Loucy (cell line): ENCODE results near the gene SFMBT2.

Experiments used
- EZH2phosphoT487 ChIP-seq: fragments of 200-600 bp; IDR thresholded peaks from 2 replicates; pipeline ENCODE4 v1.6.1; 2018; ENCODE audit warnings: antibody characterized with exemption, mild to moderate bottlenecking, moderate library complexity, borderline replicate concordance
- TF ChIP-seq, protein P1 (sequence below): fragments of 200-600 bp; sonication (generic); conservative IDR thresholded peaks from 2 replicates; pipeline ENCODE4 v1.5.1; 2014; ENCODE audit warnings: mild to moderate bottlenecking, antibody characterized with exemption, low read length

DNA sequence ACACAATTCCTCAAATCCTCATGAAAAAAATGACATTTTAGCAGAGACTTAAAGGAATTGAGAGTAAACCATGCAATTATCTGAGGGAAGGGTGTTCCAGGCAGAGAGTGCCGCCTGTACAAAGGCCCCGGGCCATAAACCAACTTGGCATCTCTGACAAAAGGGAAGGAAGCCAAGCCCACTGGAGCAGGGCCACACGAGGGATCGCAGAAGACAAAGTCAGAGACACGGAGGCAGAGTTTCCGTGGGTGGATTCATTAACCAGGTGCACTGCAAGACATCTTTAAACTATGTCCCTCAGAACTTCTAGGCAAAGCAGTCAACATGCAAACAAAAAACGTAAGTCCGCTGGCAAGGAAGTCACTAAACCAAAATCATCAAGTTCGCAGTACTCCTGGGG lies 92.0 kb downstream of the SFMBT2 start:
- TF ChIP-seq, protein P1, sequence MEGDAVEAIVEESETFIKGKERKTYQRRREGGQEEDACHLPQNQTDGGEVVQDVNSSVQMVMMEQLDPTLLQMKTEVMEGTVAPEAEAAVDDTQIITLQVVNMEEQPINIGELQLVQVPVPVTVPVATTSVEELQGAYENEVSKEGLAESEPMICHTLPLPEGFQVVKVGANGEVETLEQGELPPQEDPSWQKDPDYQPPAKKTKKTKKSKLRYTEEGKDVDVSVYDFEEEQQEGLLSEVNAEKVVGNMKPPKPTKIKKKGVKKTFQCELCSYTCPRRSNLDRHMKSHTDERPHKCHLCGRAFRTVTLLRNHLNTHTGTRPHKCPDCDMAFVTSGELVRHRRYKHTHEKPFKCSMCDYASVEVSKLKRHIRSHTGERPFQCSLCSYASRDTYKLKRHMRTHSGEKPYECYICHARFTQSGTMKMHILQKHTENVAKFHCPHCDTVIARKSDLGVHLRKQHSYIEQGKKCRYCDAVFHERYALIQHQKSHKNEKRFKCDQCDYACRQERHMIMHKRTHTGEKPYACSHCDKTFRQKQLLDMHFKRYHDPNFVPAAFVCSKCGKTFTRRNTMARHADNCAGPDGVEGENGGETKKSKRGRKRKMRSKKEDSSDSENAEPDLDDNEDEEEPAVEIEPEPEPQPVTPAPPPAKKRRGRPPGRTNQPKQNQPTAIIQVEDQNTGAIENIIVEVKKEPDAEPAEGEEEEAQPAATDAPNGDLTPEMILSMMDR: no peak
- no peak for TF ChIP-seq EZH2phosphoT487
